HG02588 (cell line): ENCODE results near the gene RFNG.
"Not testable (repeated sequence)": the region's sequence is repeated elsewhere in the genome, so short reads cannot be mapped to it uniquely, and the experiment has no call there.

Source experiments
- ATAC-seq: cut with Tn5 transposase; IDR thresholded peaks from one replicate; pipeline ENCODE4 v1.9.1; 2021; ENCODE audit warnings: mild to moderate bottlenecking, moderate library complexity; ENCODE audit not compliant: unreplicated experiment

The RFNG gene

GRCh38 chr17:82046903-82047302 is 4.7 kb downstream of the RFNG start:
- ATAC-seq = no peak

GRCh38 chr17:82045936-82046484 is 5.6 kb downstream of the RFNG start:
- no peak for ATAC-seq

GRCh38 chr17:82043507-82043906 is 8.1 kb downstream of the RFNG start:
- no peak for ATAC-seq

- no peak for ATAC-seq
These were observed 9.0 kb downstream of the RFNG start for GRCh38 chr17:82042649-82043048.

GRCh38 chr17:82041144-82041814 is 10.3 kb downstream of the RFNG start:
- no peak for ATAC-seq

GRCh38 chr17:82039695-82040299 is 11.8 kb downstream of the RFNG start:
- ATAC-seq = no peak

- ATAC-seq = not testable (repeated sequence)
These were observed 12.7 kb downstream of the RFNG start for GRCh38 chr17:82038796-82039409.

GRCh38 chr17:82037889-82038195 is 13.8 kb downstream of the RFNG start:
- ATAC-seq = no peak

GRCh38 chr17:82037092-82037888 is 14.3 kb downstream of the RFNG start, which contains the start of gene DCXR:
TSS of gene DCXR (minus strand) at chr17:82037697. CDS start at chr17:82037682, 15 bp downstream.
- ATAC-seq = peak; percentile 81

GRCh38 chr17:82036634-82037091 is 14.9 kb downstream of the RFNG start:
- ATAC-seq = no peak

GRCh38 chr17:82035956-82036633 is 15.5 kb downstream of the RFNG start:
- no peak for ATAC-seq

- ATAC-seq = no peak
These were observed 16.1 kb downstream of the RFNG start for GRCh38 chr17:82035488-82035887.

GRCh38 chr17:82034371-82035011 is 17.1 kb downstream of the RFNG start:
- ATAC-seq = no peak

GRCh38 chr17:82033359-82034085 is 18.1 kb downstream of the RFNG start:
- ATAC-seq = no peak

- ATAC-seq = no peak
These were observed 19.6 kb downstream of the RFNG start for GRCh38 chr17:82031885-82032627.

- ATAC-seq = no peak
These were observed 20.2 kb downstream of the RFNG start, which contains the start of gene RAC3 for GRCh38 chr17:82031303-82031884. TSS of gene RAC3 (plus strand) at chr17:82031678. CDS start at chr17:82031762, 84 bp downstream.

GRCh38 chr17:82030470-82031302 is 20.9 kb downstream of the RFNG start:
- peak; percentile 48 for ATAC-seq
